H1 (cell line): Measurements from ENCODE around the gene CLASP2. TPM values are rescaled to one million over a fixed set of nuclear protein-coding genes. Genes with fewer than 3 reads are reported as not detected.

Experiments
- KDM4A ChIP-seq: IDR thresholded peaks from one replicate; pipeline ENCODE4 v1.7.1; 2012; ENCODE audit warnings: low read depth, mild to moderate bottlenecking, moderate library complexity, low read length, inconsistent platforms; ENCODE audit not compliant: severe bottlenecking
- TBP ChIP-seq: IDR thresholded peaks from 2 replicates; pipeline ENCODE4 v1.6.1; 2011; ENCODE audit warnings: low read depth, low read length, improper control_type of control experiment
- polyA plus RNA-seq, 7 experiments: library from polyadenylated mRNA; depleted of rRNA in 3 of 7; stranded (reverse) in 5 of 7; unstranded in 2 of 7; fragments of >200 nt in 5 of 7; fragments of 200-250 nt in 2 of 7; gene quantifications; 1 replicate in 5 of 7; 2 replicates in 1 of 7; 4 replicates in 1 of 7; pipeline versions ENCODE4 v1.2.1 to v1.2.3, GENCODE V29; 2011 to 2013; ENCODE audit warnings: missing spikeins in 2 of 7, mixed read lengths in 2 of 7
- total RNA-seq: library from RNA; stranded (reverse); fragmentation: NEBNext Ultra II Directional; extraction: Animal tissue kit (Norgen Biotek cat#: 25700); gene quantifications from 2 replicates; pipeline ENCODE4 v1.2.1, GENCODE V29; 2021

Gene CLASP2
- total and polyA plus RNA-seq, 2 of the 8 experiments (the other 6 are each of a cell fraction or from before 2014, with no cell fraction given): 21.7 to 58.0 TPM

DNA sequence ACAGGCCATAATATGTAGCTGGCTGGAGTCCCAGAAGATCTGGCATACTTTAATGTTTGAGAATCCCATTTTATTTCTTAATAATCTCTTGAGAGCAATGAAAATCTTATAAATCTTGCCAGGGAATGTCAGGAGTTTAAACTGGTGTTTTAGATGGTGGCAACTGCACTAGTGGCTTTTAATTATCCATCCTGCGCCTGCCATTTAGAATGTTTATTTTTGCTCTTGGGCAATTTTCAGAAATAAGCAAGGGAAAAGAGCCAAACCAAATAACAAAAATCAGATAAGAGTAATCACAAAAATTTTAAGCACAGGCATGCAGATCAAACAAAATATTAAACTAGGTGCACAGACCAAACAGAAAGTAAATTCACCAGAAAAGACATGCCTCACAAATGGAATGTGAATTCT, 235.9 kb downstream of the CLASP2 start (continued):
- TF ChIP-seq KDM4A: no peak
- TF ChIP-seq TBP: no peak
